Activated CD8-positive, alpha-beta T cell treated with anti-CD3 and anti-CD28 coated beads for 36 hours (primary cell): Measurements from ENCODE around the gene BICRAL. TPM values are rescaled to one million over a fixed set of nuclear protein-coding genes. Genes with fewer than 3 reads are reported as not detected.

Source experiments
- ATAC-seq: fragments of 200-7000 bp; cut with Tn5 transposase; one replicate; pipeline ENCODE4 v1.10.0; 2021; ENCODE audit warnings: mild to moderate bottlenecking, moderate library complexity
- CTCF ChIA-PET: fragments of 350-600 bp; sonication (Branson Sonifier 250); formaldehyde crosslinking; loops from one replicate; lab custom pipeline; 2021; ENCODE audit warnings: antibody characterized with exemption; lab: Charles Lee
- POLR2A ChIA-PET: fragments of 350-600 bp; sonication (Branson Sonifier 250); formaldehyde crosslinking; loops from one replicate; lab custom pipeline; 2021; ENCODE audit warnings: antibody characterized with exemption; lab: Charles Lee
- DNase-seq: peaks from one replicate; pipeline ENCODE4 v3.0.0-alpha.2; 2020
- H3K27ac Mint-ChIP-seq: one replicate; pipeline ENCODE4 v1.8.0; 2021; ENCODE audit warnings: mild to moderate bottlenecking, mixed read lengths
- H3K27me3 Mint-ChIP-seq: one replicate; pipeline ENCODE4 v1.8.0; 2021; ENCODE audit warnings: mixed read lengths
- H3K36me3 Mint-ChIP-seq: one replicate; pipeline ENCODE4 v1.8.0; 2021; ENCODE audit warnings: low read depth, mixed read lengths
- H3K4me1 Mint-ChIP-seq: one replicate; pipeline ENCODE4 v1.8.0; 2021; ENCODE audit warnings: low read depth, mixed read lengths
- H3K4me3 Mint-ChIP-seq: one replicate; pipeline ENCODE4 v1.8.0; 2021; ENCODE audit warnings: mild to moderate bottlenecking, moderate library complexity, mixed read lengths
- H3K9me3 Mint-ChIP-seq: one replicate; pipeline ENCODE4 v1.8.0; 2021; ENCODE audit warnings: mixed read lengths
- CTCF ChIP-seq: fragments of 200-600 bp; IDR thresholded peaks from one replicate; pipeline ENCODE4 v1.8.0; 2022; ENCODE audit warnings: antibody characterized with exemption, mild to moderate bottlenecking
- intact Hi-C: fragments of 100-400 bp; cut with micrococcal nuclease; formaldehyde crosslinking; loops from one replicate; pipeline ENCODE4 v1.10.0; 2022
- total RNA-seq, 2 experiments: library from RNA; stranded (reverse); gene quantifications; one replicate each; pipeline ENCODE4 v1.2.3, GENCODE V29; 2021

The BICRAL gene
- total RNA-seq, 2 experiments from 2014 or later = 9.7 to 9.8 TPM

- Mint-ChIP-seq H3K4me3 (no peak overlapping the region), H3K27ac (no peak overlapping the region), H3K27me3 (no peaks in the 10 kb centered on the region), H3K36me3 (no peaks in the 10 kb centered on the region), H3K9me3 (no peaks in the 10 kb centered on the region), H3K4me1 (peaks cover 11% of the 10 kb centered on the region)
- intact Hi-C loops = loop anchor here (5.0 to 10.0 kb wide), 2 partner anchors 150 to 238 kb away; partner anchors contain the start of genes CUL7, KLC4 and MRPL2
- no peak for ATAC-seq
- CTCF ChIA-PET = interaction anchor here (1.8 kb wide), 1 partner anchor 13 kb away, joined by 3 read pairs; no protein-coding TSS in a partner anchor
- TF ChIP-seq CTCF = no peak
- POLR2A ChIA-PET = interaction anchor here (0.6 kb wide), 1 partner anchor 1107 kb away, joined by 3 read pairs; no protein-coding TSS in a partner anchor
- no peak for DNase-seq
Measured at GRCh38 chr6:42904467-42904866, 122.6 kb downstream of the BICRAL start.

GRCh38 chr6:42907336-42907735 lies 125.5 kb downstream of the BICRAL start:
- H3K27me3 Mint-ChIP-seq = peaks cover 5% of the 10 kb centered on the region
- DNase-seq (no peak), ATAC-seq (no peak)
- H3K9me3 Mint-ChIP-seq = no peaks in the 10 kb centered on the region
- no peaks in the 10 kb centered on the region for H3K36me3 Mint-ChIP-seq
- H3K4me1 Mint-ChIP-seq = peaks cover 4% of the 10 kb centered on the region
- intact Hi-C loops = loop anchor here (10.0 kb wide), 1 partner anchor 147 kb away; the partner anchor contains the start of genes CUL7, KLC4 and MRPL2
- ChIA-PET CTCF (interaction anchor here (2.2 to 3.6 kb wide), 2 partner anchors 8 to 236 kb away, joined by 8 to 12 read pairs; no protein-coding TSS in a partner anchor), POLR2A (interaction anchor here (1.6 kb wide), 1 partner anchor 17 kb away, joined by 4 read pairs; a partner anchor contains a TSS)
- no peak overlapping the region for H3K4me3 Mint-ChIP-seq
- TF ChIP-seq CTCF = no peak
- no peak overlapping the region for H3K27ac Mint-ChIP-seq

DNA sequence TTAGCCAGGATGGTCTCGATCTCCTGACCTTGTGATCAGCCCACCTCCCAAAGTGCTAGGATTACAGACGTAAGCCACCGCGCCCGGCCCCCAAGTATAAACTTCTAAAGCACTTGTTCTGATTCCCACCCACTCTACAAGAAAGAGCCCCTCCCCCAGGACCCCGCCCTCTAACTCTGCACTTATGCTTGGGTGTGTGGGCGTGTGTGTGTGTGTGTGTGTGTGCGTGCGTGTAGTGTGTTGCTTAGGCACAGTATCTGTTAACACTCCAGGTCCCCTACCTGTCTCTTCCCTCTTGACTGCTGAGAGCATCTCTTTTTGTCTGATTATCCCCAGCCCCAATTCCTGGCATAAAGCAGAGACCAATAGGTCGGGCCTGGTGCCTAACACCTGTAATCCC lies 128.0 kb downstream of the BICRAL start:
- Mint-ChIP-seq H3K4me1 (peaks cover 4% of the 10 kb centered on the region), H3K9me3 (no peaks in the 10 kb centered on the region), H3K27ac (no peak overlapping the region), H3K36me3 (no peaks in the 10 kb centered on the region), H3K27me3 (peaks cover 10% of the 10 kb centered on the region), H3K4me3 (no peak overlapping the region)
- intact Hi-C loops = loop anchor here (10.0 kb wide), 1 partner anchor 145 kb away; the partner anchor contains the start of genes CUL7, KLC4 and MRPL2
- no peak for TF ChIP-seq CTCF
- ChIA-PET POLR2A (no interaction called here), CTCF (interaction anchor here (1.6 to 1.7 kb wide), 2 partner anchors 8 to 19 kb away, joined by 5 to 13 read pairs; partner anchors contain the start of gene CNPY3)
- peak; percentile 29 for DNase-seq
- ATAC-seq = no peak

GRCh38 chr6:42911171-42912021 lies 129.5 kb downstream of the BICRAL start:
- Mint-ChIP-seq H3K9me3 (no peaks in the 10 kb centered on the region), H3K27me3 (peaks cover 10% of the 10 kb centered on the region), H3K27ac (no peak overlapping the region), H3K36me3 (no peaks in the 10 kb centered on the region), H3K4me1 (peaks cover 4% of the 10 kb centered on the region), H3K4me3 (peak overlapping the region; percentile 43)
- POLR2A ChIA-PET = interaction anchor here (1.3 kb wide), 1 partner anchor 18 kb away, joined by 4 read pairs; the partner anchor contains the start of gene CNPY3
- ATAC-seq (peak; percentile 39), DNase-seq (no peak)
- intact Hi-C loops = no loop called here
- CTCF ChIA-PET = interaction anchor here (0.9 to 1.8 kb wide), 4 partner anchors 10 to 232 kb away, joined by 3 to 13 read pairs (median 4); partner anchors contain the start of gene CNPY3
- TF ChIP-seq CTCF = no peak
